Measurements from ENCODE around the gene RNF212.

The RNF212 gene

DNA sequence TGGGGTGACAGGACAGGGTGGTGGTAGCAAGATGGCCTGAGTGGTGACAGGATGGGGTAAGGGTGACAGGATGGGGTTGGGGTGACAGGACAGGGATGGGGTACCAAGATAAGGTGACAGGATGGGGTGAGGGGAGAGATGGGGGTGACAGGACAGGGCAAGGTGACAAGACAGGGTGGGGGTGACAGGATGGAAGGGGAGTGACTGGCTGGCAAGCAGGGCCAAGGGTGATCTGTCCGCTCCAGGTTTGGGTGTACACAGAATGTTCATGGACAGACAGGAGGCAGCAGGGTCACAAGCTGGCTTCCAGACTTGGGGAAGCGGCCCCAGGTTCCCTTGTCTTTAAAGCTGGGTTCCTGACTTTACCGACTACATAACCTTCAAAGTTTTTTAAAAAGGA, 23.3 kb downstream of the RNF212 start:
- TF ChIP-seq, protein P1, sequence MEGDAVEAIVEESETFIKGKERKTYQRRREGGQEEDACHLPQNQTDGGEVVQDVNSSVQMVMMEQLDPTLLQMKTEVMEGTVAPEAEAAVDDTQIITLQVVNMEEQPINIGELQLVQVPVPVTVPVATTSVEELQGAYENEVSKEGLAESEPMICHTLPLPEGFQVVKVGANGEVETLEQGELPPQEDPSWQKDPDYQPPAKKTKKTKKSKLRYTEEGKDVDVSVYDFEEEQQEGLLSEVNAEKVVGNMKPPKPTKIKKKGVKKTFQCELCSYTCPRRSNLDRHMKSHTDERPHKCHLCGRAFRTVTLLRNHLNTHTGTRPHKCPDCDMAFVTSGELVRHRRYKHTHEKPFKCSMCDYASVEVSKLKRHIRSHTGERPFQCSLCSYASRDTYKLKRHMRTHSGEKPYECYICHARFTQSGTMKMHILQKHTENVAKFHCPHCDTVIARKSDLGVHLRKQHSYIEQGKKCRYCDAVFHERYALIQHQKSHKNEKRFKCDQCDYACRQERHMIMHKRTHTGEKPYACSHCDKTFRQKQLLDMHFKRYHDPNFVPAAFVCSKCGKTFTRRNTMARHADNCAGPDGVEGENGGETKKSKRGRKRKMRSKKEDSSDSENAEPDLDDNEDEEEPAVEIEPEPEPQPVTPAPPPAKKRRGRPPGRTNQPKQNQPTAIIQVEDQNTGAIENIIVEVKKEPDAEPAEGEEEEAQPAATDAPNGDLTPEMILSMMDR (IDR thresholded peaks at IDR 0.05; ENCODE audit: control extremely low read depth, extremely low read depth, low read depth, missing control alignments): no peak
- ChIA-PET CTCF (no interaction called here), POLR2A (no interaction called here)
- no peak for DNase-seq (ENCODE audit: extremely low spot score)

DNA sequence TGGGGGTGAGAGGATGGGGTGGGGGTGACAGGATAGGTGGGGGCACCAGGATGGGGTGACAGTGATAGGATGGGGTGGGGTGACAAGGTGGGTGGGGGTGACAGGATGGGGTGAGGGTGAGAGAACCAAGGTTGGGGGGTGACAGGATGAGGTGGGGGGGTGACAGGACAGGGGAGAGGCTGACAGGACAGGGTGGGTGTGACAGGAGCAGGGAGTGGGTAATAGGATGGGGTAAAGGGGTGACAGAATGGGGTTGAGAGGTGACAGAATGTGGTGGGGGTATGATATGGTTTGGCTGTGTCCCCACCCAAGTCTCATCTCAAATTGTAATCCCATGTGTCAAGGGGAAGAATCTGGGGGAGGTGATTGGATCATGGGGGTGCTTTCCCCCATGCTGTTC, 26.0 kb downstream of the RNF212 start:
- POLR2A ChIA-PET: no interaction called here
- DNase-seq (ENCODE audit: extremely low spot score): no peak
- TF ChIP-seq, protein P1 (IDR thresholded peaks at IDR 0.05; ENCODE audit: control extremely low read depth, extremely low read depth, low read depth, missing control alignments): no peak
- CTCF ChIA-PET: no interaction called here

DNA sequence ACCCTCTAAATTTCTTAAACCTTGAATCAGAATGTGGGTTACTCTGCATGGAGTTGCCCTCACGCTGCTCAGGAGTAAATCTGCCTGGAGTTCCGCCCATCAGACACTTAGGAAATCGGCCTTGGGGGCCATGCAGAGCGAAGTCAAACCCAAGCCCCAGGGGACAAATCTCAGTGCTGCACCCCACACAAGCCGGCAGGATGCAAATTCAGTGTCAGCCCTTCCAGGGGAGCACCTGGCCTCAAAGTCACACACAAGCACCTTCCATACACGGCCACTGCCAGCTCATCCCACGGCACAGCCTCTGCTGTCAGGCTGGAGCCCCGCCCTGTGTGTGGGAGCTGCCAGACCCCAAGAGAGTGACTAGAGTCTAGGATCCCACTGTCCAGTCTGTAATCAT, 27.4 kb downstream of the RNF212 start:
- ChIA-PET CTCF (no interaction called here), POLR2A (no interaction called here)
- DNase-seq (ENCODE audit: extremely low spot score): no peak
- TF ChIP-seq, protein P1 (IDR thresholded peaks at IDR 0.05; ENCODE audit: control extremely low read depth, extremely low read depth, low read depth, missing control alignments): no peak

DNA sequence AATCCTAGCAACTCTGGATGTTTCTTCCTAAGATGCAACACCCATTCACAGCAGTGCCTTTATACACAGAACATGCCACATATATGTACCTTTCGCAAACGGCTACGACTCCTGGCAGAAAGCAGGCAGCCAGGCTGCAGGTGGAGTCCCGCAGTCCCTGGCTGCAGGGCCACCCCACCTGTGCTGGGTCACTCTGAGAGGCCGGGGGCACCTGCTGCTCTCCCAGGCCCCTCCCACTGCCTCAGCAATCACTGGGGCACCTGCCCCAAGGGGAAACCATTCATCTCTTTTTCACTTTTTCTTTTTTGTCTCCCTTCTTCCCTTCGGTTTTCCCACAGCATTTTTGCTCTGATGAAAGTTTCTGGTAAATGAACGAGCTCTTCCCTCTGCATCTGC, 28.0 kb downstream of the RNF212 start:
- CTCF ChIA-PET: no interaction called here

DNA sequence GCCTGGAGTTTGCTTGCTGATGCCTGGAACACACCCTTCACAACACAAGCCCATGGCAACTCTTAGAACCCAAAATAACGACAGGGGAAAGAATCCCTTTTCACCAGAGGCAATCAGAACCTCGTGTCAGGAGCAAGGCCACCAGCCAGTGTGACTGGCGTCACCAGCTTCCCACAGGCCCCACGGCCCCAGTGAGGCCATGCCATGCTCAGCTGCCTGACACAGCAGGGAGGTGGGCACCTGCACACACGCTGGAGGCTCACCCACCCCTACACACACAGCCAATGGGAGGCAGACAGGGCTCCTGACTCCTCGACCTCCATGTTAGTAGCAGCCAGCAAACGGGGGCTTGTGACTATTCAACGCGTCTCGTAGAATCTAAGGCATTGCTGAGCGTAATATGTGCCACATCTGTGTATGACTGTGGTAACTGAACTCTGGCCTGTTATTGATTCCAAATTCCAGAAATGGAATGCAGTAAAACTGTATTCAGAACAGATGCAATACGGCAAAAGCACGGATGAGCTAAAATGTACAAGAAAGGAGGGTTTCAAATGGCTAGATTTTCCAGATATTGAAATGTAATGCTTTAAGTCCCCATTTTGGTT, 28.5 kb downstream of the RNF212 start:
- no peak for DNase-seq (ENCODE audit: extremely low spot score)
- ChIA-PET CTCF (interaction anchor here (0.9 to 1.8 kb wide), 2 partner anchors 11 to 46 kb away, joined by 3 to 4 read pairs; no protein-coding TSS in a partner anchor), POLR2A (no interaction called here)
- TF ChIP-seq, protein P1 (IDR thresholded peaks at IDR 0.05; ENCODE audit: control extremely low read depth, extremely low read depth, low read depth, missing control alignments): no peak

More for the DNA sequence above, 28.0 kb downstream of the RNF212 start:
- TF ChIP-seq, protein P1 (IDR thresholded peaks at IDR 0.05; ENCODE audit: control extremely low read depth, extremely low read depth, low read depth, missing control alignments): no peak
- DNase-seq (ENCODE audit: extremely low spot score): no peak
- POLR2A ChIA-PET: no interaction called here

DNA sequence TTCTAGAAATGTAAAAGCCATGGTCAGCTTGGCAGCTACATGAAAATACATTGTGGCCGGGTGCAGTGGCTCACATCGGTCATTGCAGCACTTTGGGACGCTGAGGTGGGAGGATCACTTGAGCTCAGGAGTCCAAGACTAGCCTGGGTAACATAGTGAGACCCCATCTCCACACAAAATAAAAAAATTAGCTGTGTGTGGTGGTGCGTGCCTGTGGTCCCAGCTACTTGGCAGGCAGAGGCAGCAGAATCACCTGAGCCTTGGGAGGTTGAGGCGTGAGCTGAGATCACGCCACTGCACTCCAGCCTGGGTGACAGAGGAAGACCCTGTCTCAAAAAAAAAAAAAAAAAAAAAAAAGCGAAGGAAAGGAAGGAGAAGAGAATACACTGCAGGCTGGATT, 29.0 kb downstream of the RNF212 start:
- CTCF ChIA-PET: interaction anchor here (0.9 to 1.8 kb wide), 2 partner anchors 11 to 46 kb away, joined by 3 to 4 read pairs; no protein-coding TSS in a partner anchor
- no peak for DNase-seq (ENCODE audit: extremely low spot score)
- TF ChIP-seq, protein P1 (IDR thresholded peaks at IDR 0.05; ENCODE audit: control extremely low read depth, extremely low read depth, low read depth, missing control alignments): no peak
- POLR2A ChIA-PET: interaction anchor here (0.7 kb wide), 1 partner anchor 939 kb away, joined by 6 read pairs; no protein-coding TSS in a partner anchor

Data from GM10248 (cell line).